Testis (tissue), 2 donors: ENCODE results near the gene ZNF423.

Experiments used
- CTCF ChIP-seq, 3 experiments: fragments of 450-650 bp in 2 of 3; fragments of 200-600 bp in 1 of 3; sonication (generic) in 1 of 3; IDR thresholded peaks; one replicate each; pipeline ENCODE4 v1.5.1; 2016 to 2019; ENCODE audit warnings: antibody characterized with exemption in 3 of 3, mild to moderate bottlenecking in 2 of 3, moderate library complexity in 1 of 3
- POLR2A ChIP-seq: fragments of 450-650 bp; IDR thresholded peaks from one replicate; pipeline ENCODE4 v1.6.1; 2017; ENCODE audit warnings: antibody characterized with exemption, mild to moderate bottlenecking, moderate library complexity

DNA sequence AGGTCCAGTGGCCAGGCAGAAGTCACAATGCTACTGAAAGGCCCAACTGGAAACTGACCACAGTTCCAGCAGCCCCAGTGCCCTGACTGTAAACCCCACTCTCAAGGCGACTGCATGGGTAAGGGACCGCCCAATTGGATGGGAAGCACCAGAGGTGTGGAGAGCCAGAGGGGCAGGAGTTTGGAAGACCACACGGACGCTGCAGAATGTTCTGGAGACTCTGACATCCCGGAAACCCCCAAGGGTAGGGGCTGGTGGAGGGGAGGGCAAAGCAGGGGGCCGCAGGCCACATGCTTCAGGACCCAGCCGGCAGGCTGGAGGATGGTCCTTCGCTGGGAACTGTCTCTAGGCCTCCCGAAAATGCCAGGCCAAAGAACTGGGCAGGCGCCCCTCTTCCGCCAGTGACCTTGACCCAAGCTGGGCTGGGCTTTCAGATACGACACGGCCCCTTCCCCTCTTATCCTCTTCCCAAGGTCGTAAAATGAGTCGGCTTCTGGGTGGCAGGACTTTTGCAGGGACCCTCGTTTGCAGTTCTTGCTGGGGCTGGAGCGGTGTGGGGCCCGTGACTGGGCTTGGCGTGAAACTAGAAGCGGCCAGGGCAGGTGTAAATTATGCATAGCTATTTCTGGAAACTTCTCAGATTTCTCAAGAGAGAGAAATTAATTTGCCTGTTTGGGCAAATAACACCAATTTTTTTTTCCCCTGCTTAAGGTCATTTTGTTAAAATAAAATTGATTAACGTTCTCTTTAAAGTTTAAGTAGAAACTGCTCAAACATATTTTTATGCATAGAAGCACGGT is 372.1 kb downstream of the ZNF423 start:
- TF ChIP-seq CTCF (IDR thresholded peaks at IDR 0.05) = no peak
- TF ChIP-seq POLR2A = no peak
